Neural cell (in vitro differentiated cells): ENCODE results near the gene TNFAIP1. TPM values are rescaled to one million over a fixed set of nuclear protein-coding genes. Genes with fewer than 3 reads are reported as not detected.

Experiments used
- H2AFZ ChIP-seq: fragments of 200-600, 300-800 bp; sonication (generic), shearing (Covaris generic); 2 replicates; pipeline ENCODE4 v1.6.0; 2014; ENCODE audit warnings: low read depth, mild to moderate bottlenecking, antibody characterized with exemption, low read length, moderate library complexity
- H3F3A ChIP-seq: fragments of 200-600 bp; shearing (Covaris generic); 2 replicates; pipeline ENCODE4 v1.6.1; 2016; ENCODE audit warnings: mild to moderate bottlenecking, moderate library complexity, mixed read lengths, antibody characterized with exemption, low read length; ENCODE audit not compliant: insufficient read depth, poor library complexity, severe bottlenecking
- H3K27ac ChIP-seq: fragments of 200-600, 300-800 bp; sonication (generic), shearing (Covaris generic); 2 replicates; pipeline ENCODE4 v1.5.1; 2014; ENCODE audit warnings: mild to moderate bottlenecking, low read length, moderate library complexity
- H3K27me3 ChIP-seq: fragments of 300-800, 200-600 bp; sonication (generic), shearing (Covaris generic); 2 replicates; pipeline ENCODE4 v1.6.0; 2014; ENCODE audit warnings: mild to moderate bottlenecking, low read depth, low read length, moderate library complexity; ENCODE audit not compliant: insufficient read depth
- H3K36me3 ChIP-seq: fragments of 300-800, 200-600 bp; sonication (generic), shearing (Covaris generic); 2 replicates; pipeline ENCODE4 v1.5.1; 2014; ENCODE audit warnings: mild to moderate bottlenecking, antibody characterized with exemption, low read length, moderate library complexity; ENCODE audit not compliant: insufficient read depth
- H3K4me2 ChIP-seq: fragments of 300-800, 200-600 bp; sonication (generic), shearing (Covaris generic); 2 replicates; pipeline ENCODE4 v1.6.0; 2014; ENCODE audit warnings: mild to moderate bottlenecking, low read length
- H3K4me3 ChIP-seq: fragments of 300-800, 200-600 bp; sonication (generic), shearing (Covaris generic); 2 replicates; pipeline ENCODE4 v1.5.1; 2014; ENCODE audit warnings: mild to moderate bottlenecking, low read length, moderate library complexity
- H3K79me2 ChIP-seq: fragments of 200-600 bp; shearing (Covaris generic); replicated peaks from 2 replicates; pipeline ENCODE4 v1.6.0; 2014; ENCODE audit warnings: mild to moderate bottlenecking, low read length, moderate library complexity; ENCODE audit not compliant: insufficient read depth
- H3K9ac ChIP-seq: fragments of 300-800, 200-600 bp; sonication (generic), shearing (Covaris generic); 2 replicates; pipeline ENCODE4 v1.6.1; 2016; ENCODE audit warnings: mild to moderate bottlenecking, low read length, mixed read lengths
- H3K9me2 ChIP-seq: fragments of 200-600 bp; shearing (Covaris generic); 2 replicates; pipeline ENCODE4 v1.6.1; 2016; ENCODE audit warnings: mild to moderate bottlenecking, low read length, mixed read lengths; ENCODE audit not compliant: insufficient read depth
- H3K9me3 ChIP-seq: fragments of 200-600, 300-800 bp; sonication (generic), shearing (Covaris generic); 2 replicates; pipeline ENCODE4 v1.6.1; 2016; ENCODE audit warnings: mild to moderate bottlenecking, mixed run types, low read length, moderate library complexity, mixed read lengths
- H4K20me1 ChIP-seq: fragments of 200-600 bp; shearing (Covaris generic); 2 replicates; pipeline ENCODE4 v1.6.1; 2016; ENCODE audit warnings: mild to moderate bottlenecking, mixed run types; ENCODE audit not compliant: insufficient read depth
- EP300 ChIP-seq: fragments of 450-650 bp; conservative IDR thresholded peaks from 2 replicates; pipeline ENCODE4 v1.6.1; 2014; ENCODE audit warnings: antibody characterized with exemption, mild to moderate bottlenecking, moderate library complexity; ENCODE audit not compliant: poor library complexity, severe bottlenecking
- EZH2 ChIP-seq: fragments of 200-600, 300-800 bp; shearing (Covaris generic), sonication (generic); IDR thresholded peaks from 2 replicates; pipeline ENCODE4 v1.6.1; 2014; ENCODE audit warnings: antibody characterized with exemption, low read length, borderline replicate concordance, mild to moderate bottlenecking; ENCODE audit not compliant: insufficient read depth, poor library complexity, severe bottlenecking
- MXI1 ChIP-seq: fragments of 450-650 bp; conservative IDR thresholded peaks from 2 replicates; pipeline ENCODE4 v1.6.1; 2014; ENCODE audit warnings: antibody characterized with exemption, mild to moderate bottlenecking; ENCODE audit not compliant: poor library complexity, severe bottlenecking
- POLR2AphosphoS5 ChIP-seq: IDR thresholded peaks from 2 replicates; pipeline ENCODE4 v1.6.1; 2012
- RAD21 ChIP-seq: fragments of 450-650 bp; conservative IDR thresholded peaks from 2 replicates; pipeline ENCODE4 v1.6.1; 2014; ENCODE audit warnings: antibody characterized with exemption, mild to moderate bottlenecking, moderate library complexity
- SMC3 ChIP-seq: fragments of 450-650 bp; conservative IDR thresholded peaks from 2 replicates; pipeline ENCODE4 v1.6.1; 2014; ENCODE audit warnings: antibody characterized with exemption, mild to moderate bottlenecking, moderate library complexity; ENCODE audit not compliant: poor library complexity
- TAF1 ChIP-seq: IDR thresholded peaks from 2 replicates; pipeline ENCODE4 v1.6.1; 2012; ENCODE audit warnings: low read depth
- polyA plus RNA-seq: library from polyadenylated mRNA; depleted of rRNA; stranded (reverse); fragments of >200 nt; gene quantifications from 2 replicates; pipeline ENCODE4 v1.2.3, GENCODE V29; 2014
- TF ChIP-seq, protein P1 (sequence below): IDR thresholded peaks from 2 replicates; pipeline ENCODE4 v1.6.1; 2012; ENCODE audit warnings: borderline replicate concordance
- TF ChIP-seq, protein P2 (sequence below): fragments of 450-650 bp; IDR thresholded peaks from 2 replicates; pipeline ENCODE4 v1.5.1; 2014; ENCODE audit warnings: antibody characterized with exemption, mild to moderate bottlenecking, moderate library complexity; ENCODE audit not compliant: poor library complexity, severe bottlenecking

TNFAIP1 gene
- polyA plus RNA-seq, 1 donor from 2014 or later = 40.8 TPM

DNA sequence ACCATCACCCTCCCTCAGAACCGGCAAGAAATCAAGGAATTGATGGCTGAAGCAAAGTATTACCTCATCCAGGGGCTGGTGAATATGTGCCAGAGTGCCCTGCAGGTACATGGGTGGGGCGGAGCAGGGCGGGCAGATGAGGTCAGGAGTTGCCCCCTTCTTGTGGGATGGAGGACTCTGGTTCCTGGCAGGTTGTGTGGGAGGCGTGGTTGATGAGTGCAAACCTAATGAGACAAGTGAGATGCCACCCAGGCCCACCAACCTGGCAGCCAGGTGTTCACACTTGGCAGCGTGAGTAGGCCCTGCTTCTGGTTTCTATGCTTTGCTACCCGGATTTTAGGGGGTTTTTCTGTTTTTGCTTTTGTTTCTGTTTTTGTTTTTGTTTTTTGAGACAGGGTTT lies 4.8 kb downstream of the TNFAIP1 start:
- Histone ChIP-seq H3K9ac (no peak overlapping the region), H4K20me1 (no peaks in the 10 kb centered on the region), H3K4me2 (no peak overlapping the region), H3K79me2 (peaks cover 27% of the 10 kb centered on the region), H3K9me3 (no peaks in the 10 kb centered on the region), H3F3A (no peaks in the 10 kb centered on the region), H2AFZ (no peak overlapping the region), H3K9me2 (no peaks in the 10 kb centered on the region), H3K4me3 (no peak overlapping the region), H3K27me3 (no peaks in the 10 kb centered on the region), H3K27ac (no peak overlapping the region), H3K36me3 (peaks cover 6% of the 10 kb centered on the region)
- TF ChIP-seq POLR2AphosphoS5 = no peak
- TF ChIP-seq MXI1 = no peak
- no peak for TF ChIP-seq SMC3
- TF ChIP-seq RAD21 = no peak
- no peak for TF ChIP-seq EP300
- no peak for TF ChIP-seq TAF1
- TF ChIP-seq, protein P1, sequence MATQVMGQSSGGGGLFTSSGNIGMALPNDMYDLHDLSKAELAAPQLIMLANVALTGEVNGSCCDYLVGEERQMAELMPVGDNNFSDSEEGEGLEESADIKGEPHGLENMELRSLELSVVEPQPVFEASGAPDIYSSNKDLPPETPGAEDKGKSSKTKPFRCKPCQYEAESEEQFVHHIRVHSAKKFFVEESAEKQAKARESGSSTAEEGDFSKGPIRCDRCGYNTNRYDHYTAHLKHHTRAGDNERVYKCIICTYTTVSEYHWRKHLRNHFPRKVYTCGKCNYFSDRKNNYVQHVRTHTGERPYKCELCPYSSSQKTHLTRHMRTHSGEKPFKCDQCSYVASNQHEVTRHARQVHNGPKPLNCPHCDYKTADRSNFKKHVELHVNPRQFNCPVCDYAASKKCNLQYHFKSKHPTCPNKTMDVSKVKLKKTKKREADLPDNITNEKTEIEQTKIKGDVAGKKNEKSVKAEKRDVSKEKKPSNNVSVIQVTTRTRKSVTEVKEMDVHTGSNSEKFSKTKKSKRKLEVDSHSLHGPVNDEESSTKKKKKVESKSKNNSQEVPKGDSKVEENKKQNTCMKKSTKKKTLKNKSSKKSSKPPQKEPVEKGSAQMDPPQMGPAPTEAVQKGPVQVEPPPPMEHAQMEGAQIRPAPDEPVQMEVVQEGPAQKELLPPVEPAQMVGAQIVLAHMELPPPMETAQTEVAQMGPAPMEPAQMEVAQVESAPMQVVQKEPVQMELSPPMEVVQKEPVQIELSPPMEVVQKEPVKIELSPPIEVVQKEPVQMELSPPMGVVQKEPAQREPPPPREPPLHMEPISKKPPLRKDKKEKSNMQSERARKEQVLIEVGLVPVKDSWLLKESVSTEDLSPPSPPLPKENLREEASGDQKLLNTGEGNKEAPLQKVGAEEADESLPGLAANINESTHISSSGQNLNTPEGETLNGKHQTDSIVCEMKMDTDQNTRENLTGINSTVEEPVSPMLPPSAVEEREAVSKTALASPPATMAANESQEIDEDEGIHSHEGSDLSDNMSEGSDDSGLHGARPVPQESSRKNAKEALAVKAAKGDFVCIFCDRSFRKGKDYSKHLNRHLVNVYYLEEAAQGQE = no peak
- no peak for TF ChIP-seq EZH2
- TF ChIP-seq, protein P2, sequence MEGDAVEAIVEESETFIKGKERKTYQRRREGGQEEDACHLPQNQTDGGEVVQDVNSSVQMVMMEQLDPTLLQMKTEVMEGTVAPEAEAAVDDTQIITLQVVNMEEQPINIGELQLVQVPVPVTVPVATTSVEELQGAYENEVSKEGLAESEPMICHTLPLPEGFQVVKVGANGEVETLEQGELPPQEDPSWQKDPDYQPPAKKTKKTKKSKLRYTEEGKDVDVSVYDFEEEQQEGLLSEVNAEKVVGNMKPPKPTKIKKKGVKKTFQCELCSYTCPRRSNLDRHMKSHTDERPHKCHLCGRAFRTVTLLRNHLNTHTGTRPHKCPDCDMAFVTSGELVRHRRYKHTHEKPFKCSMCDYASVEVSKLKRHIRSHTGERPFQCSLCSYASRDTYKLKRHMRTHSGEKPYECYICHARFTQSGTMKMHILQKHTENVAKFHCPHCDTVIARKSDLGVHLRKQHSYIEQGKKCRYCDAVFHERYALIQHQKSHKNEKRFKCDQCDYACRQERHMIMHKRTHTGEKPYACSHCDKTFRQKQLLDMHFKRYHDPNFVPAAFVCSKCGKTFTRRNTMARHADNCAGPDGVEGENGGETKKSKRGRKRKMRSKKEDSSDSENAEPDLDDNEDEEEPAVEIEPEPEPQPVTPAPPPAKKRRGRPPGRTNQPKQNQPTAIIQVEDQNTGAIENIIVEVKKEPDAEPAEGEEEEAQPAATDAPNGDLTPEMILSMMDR = no peak

DNA sequence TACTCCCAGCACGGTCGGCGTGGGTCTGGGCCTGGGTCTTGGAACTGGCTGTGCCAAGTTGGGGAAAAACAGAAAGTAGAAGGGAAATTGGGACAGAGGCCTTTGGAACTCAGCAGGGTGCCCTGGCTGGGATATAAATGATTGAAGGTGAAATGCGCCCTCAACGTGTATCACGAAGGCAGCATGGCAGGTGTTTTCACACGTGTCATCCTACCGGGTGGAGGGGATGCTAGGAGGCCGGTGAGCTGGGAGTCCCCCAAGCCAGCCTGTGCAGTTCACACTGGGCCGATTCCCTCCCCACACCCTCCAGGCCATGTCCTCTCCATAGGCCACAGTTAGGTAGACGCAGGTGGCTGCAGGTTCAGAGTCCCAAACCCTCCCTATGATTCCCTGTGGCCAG lies 6.0 kb downstream of the TNFAIP1 start:
- H3K9me2 ChIP-seq = no peaks in the 10 kb centered on the region
- H3K27me3 ChIP-seq = no peaks in the 10 kb centered on the region
- peaks cover 27% of the 10 kb centered on the region for H3K79me2 ChIP-seq
- H3K27ac ChIP-seq = no peak overlapping the region
- no peaks in the 10 kb centered on the region for H4K20me1 ChIP-seq
- H3K9ac ChIP-seq = no peak overlapping the region
- H2AFZ ChIP-seq = no peak overlapping the region
- no peak overlapping the region for H3K4me2 ChIP-seq
- no peaks in the 10 kb centered on the region for H3F3A ChIP-seq
- TF ChIP-seq EZH2 = no peak
- TF ChIP-seq POLR2AphosphoS5 = no peak
- TF ChIP-seq MXI1 = no peak
- TF ChIP-seq RAD21 = no peak
- TF ChIP-seq SMC3 = no peak
- TF ChIP-seq TAF1 = no peak
- TF ChIP-seq, protein P2 = no peak
- TF ChIP-seq, protein P1 = no peak
- TF ChIP-seq EP300 = no peak
- H3K36me3 ChIP-seq = peaks cover 6% of the 10 kb centered on the region
- no peaks in the 10 kb centered on the region for H3K9me3 ChIP-seq
- no peak overlapping the region for H3K4me3 ChIP-seq
